Measurements from ENCODE around the gene ARHGAP23. TPM values are rescaled to one million over a fixed set of nuclear protein-coding genes. Genes with fewer than 3 reads are reported as not detected.
A peak's percentile ranks its signal among the peaks of the same experiment; 100 is the strongest.

Gene ARHGAP23
- total RNA-seq, 1 experiment from 2014 or later, result 34.6 TPM

- Histone ChIP-seq H3K27me3 (peaks cover 4% of the 10 kb centered on the region; the same call in 1 of the 2 replicates), H3K36me3 (no peaks in the 10 kb centered on the region), H3K9me3 (no peaks in the 10 kb centered on the region), H3K4me3 (peak overlapping the region; percentile 36)
- peak; percentile 95 for DNase-seq
Measured at GRCh38 chr17:38557836-38558727, 129.8 kb downstream of the ARHGAP23 start.

GRCh38 chr17:38558728-38559050 is 130.4 kb downstream of the ARHGAP23 start:
- no peaks in the 10 kb centered on the region for H3K9me3 ChIP-seq
- peak overlapping the region; percentile 36 for H3K4me3 ChIP-seq
- DNase-seq, result no peak
- peaks cover 4% of the 10 kb centered on the region; the same call in 1 of the 2 replicates for H3K27me3 ChIP-seq
- no peaks in the 10 kb centered on the region for H3K36me3 ChIP-seq

- Histone ChIP-seq H3K27me3 (peaks cover 4% of the 10 kb centered on the region; the same call in 1 of the 2 replicates), H3K9me3 (no peaks in the 10 kb centered on the region), H3K4me3 (no peak overlapping the region), H3K36me3 (no peaks in the 10 kb centered on the region)
- peak; percentile 44 for DNase-seq
Measured at GRCh38 chr17:38559051-38559879, 131.0 kb downstream of the ARHGAP23 start.

GRCh38 chr17:38559880-38560230 is 131.6 kb downstream of the ARHGAP23 start:
- DNase-seq, result no peak
- no peak overlapping the region for H3K4me3 ChIP-seq
- H3K27me3 ChIP-seq, result peaks cover 4% of the 10 kb centered on the region; the same call in 1 of the 2 replicates
- H3K9me3 ChIP-seq, result no peaks in the 10 kb centered on the region
- H3K36me3 ChIP-seq, result no peaks in the 10 kb centered on the region

- Histone ChIP-seq H3K9me3 (no peaks in the 10 kb centered on the region), H3K27me3 (peaks cover 4% of the 10 kb centered on the region; the same call in 1 of the 2 replicates), H3K36me3 (no peaks in the 10 kb centered on the region), H3K4me3 (no peak overlapping the region)
- DNase-seq, result no peak
Measured at GRCh38 chr17:38560503-38561318, 132.4 kb downstream of the ARHGAP23 start.

GRCh38 chr17:38561416-38562214 is 133.4 kb downstream of the ARHGAP23 start:
- Histone ChIP-seq H3K27me3 (peaks cover 4% of the 10 kb centered on the region; the same call in 1 of the 2 replicates), H3K4me3 (no peak overlapping the region), H3K9me3 (no peaks in the 10 kb centered on the region), H3K36me3 (no peaks in the 10 kb centered on the region)
- no peak for DNase-seq

Other genes starting within 250 kb of the ARHGAP23 start
- not detected in 2 replicates for gene TBC1D3, start 235.9 kb upstream of the ARHGAP23 start, total RNA-seq (2014; rRNA removed; shearing (Covaris generic); ENCODE audit: low replicate concordance)
- gene MRPL45, start 131.3 kb upstream of the ARHGAP23 start, total RNA-seq (2014; rRNA removed; shearing (Covaris generic); ENCODE audit: low replicate concordance), result 82.3 and 87.4 TPM in 2 replicates
- not detected in 2 replicates for gene GPR179, start 84.5 kb upstream of the ARHGAP23 start, total RNA-seq (2014; rRNA removed; shearing (Covaris generic); ENCODE audit: low replicate concordance)
- 13.6 and 17.4 TPM in 2 replicates for gene SOCS7, start 76.6 kb upstream of the ARHGAP23 start, total RNA-seq (2014; rRNA removed; shearing (Covaris generic); ENCODE audit: low replicate concordance)
- gene SRCIN1, start 177.5 kb downstream of the ARHGAP23 start, total RNA-seq (2014; rRNA removed; shearing (Covaris generic); ENCODE audit: low replicate concordance), result 0.05 and 0.07 TPM in 2 replicates
- gene EPOP, start 246.5 kb downstream of the ARHGAP23 start, total RNA-seq (2014; rRNA removed; shearing (Covaris generic); ENCODE audit: low replicate concordance), result 6.4 and 7.9 TPM in 2 replicates

All from MG63 (cell line).